Measurements from ENCODE around the gene NR1H2.

Gene NR1H2

DNA sequence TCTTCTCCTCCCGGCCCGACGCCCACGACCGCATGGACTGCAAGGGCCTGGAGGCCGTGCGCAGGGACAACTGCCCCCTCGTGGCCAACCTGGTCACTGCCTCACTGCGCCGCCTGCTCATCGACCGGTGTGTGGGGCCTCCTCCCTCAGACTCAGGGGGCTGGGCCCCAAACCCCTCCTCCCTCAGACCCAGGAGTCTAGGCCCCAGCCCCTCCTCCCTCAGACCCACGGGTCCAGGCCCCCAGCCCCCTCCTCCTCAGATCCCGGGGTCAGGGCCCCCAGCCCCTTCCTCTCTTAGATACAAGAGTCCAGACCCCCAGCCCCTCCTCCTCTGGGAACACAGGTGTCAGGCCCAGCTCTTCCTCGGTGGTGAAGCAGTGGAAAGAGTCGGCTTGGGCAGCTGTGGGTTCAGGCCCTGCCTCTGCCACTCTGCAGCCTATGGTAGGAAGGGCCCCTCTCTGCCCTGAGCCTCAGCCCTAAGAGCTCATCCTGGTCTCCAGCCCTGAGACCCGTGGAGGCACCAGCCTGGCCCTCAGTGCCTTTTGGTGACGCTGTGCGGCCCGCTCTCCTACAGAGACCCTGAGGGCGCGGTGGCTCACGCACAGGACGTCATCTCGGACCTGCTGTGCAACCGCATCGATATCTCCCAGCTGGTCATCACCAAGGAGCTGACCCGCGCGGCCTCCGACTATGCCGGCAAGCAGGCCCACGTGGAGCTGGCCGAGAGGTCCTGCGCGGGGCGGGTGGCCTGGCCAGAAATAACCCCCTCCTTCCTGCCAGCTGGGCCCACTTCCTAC lies 38.8 kb downstream of the NR1H2 start:
- TF ChIP-seq TAF1 (IDR thresholded peaks at IDR 0.05; ENCODE audit: borderline replicate concordance, low read depth, low read length) (no peak), POLR2AphosphoS5 (IDR thresholded peaks at IDR 0.05; ENCODE audit: low read depth, low read length) (no peak), POLR2A (IDR thresholded peaks at IDR 0.05; ENCODE audit: low read depth, low read length) (peak; percentile 48; the same call in 1 of the 2 replicates)
- DNase-seq (ENCODE audit: insufficient read length) (peak; percentile 93), FAIRE-seq (peak; percentile 95)

DNA sequence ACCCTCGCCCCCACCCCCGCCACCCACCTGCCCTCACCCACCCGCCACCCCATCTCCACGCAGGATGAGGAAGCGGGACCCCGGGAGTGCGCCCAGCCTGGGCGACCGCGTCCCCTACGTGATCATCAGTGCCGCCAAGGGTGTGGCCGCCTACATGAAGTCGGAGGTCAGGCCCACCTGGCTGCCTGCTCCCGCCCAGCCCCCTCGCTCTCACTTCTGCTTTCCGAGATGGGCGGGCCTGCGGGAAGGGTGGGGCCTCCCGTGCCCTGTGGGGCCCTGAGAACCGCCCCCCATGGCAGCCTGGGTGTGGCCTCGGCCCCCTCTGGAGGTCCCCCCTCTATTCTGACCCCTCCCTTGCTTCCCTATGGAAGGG lies 39.4 kb downstream of the NR1H2 start:
- peak; percentile 97 for DNase-seq (ENCODE audit: insufficient read length)
- FAIRE-seq = peak; percentile 98
- no peak for TF ChIP-seq TAF1 (IDR thresholded peaks at IDR 0.05; ENCODE audit: borderline replicate concordance, low read depth, low read length)
- no peak for TF ChIP-seq POLR2A (IDR thresholded peaks at IDR 0.05; ENCODE audit: low read depth, low read length)
- TF ChIP-seq POLR2AphosphoS5 (IDR thresholded peaks at IDR 0.05; ENCODE audit: low read depth, low read length) = no peak

DNA sequence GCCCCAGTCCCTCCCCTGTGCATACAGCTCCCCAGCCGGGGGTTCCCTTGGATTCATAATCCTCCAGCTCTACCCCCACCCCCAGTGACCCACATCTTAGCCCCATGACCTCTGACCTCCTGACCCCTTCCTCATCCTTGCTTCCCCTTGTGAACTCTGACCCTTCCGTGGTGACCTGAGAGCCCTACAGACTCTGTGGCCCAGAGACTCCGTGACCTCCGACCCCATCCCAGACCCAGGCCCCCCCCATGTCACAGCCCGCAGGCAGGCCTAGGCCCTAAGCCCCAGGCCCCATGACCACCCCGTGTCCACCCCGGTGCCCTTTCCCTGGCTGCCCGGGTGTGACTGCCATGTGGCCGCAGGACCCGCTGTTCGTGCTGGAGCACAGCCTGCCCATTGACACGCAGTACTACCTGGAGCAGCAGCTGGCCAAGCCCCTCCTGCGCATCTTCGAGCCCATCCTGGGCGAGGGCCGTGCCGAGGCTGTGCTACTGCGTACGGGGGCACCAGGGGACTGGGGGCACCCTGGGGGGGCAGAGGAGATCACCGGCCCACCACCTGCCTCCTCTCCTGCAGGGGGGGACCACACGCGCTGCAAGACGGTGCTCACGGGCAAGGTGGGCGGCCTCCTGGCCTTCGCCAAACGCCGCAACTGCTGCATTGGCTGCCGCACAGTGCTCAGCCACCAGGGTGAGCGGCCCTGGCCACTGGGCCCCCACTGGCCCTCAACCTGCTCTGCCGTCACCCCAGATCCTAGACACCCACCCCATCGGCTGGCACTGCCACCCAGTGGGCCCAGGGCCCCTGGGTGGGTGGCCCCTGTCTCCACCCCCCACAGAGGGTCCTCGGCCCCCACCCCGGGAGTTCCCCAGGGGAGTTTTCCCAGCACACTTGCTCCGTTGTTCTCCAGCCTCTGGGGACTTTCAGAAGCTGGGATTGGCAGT lies 40.0 kb downstream of the NR1H2 start:
- FAIRE-seq = no peak
- TF ChIP-seq POLR2A (IDR thresholded peaks at IDR 0.05; ENCODE audit: low read depth, low read length) = no peak
- TF ChIP-seq POLR2AphosphoS5 (IDR thresholded peaks at IDR 0.05; ENCODE audit: low read depth, low read length) = no peak
- TF ChIP-seq TAF1 (IDR thresholded peaks at IDR 0.05; ENCODE audit: borderline replicate concordance, low read depth, low read length) = no peak
- DNase-seq (ENCODE audit: insufficient read length) = no peak

GRCh38 chr19:50417111-50418081 lies 41.1 kb downstream of the NR1H2 start:
- FAIRE-seq = peak; percentile 14
- TF ChIP-seq TAF1 (IDR thresholded peaks at IDR 0.05; ENCODE audit: borderline replicate concordance, low read depth, low read length) (no peak), POLR2A (IDR thresholded peaks at IDR 0.05; ENCODE audit: low read depth, low read length) (no peak), POLR2AphosphoS5 (IDR thresholded peaks at IDR 0.05; ENCODE audit: low read depth, low read length) (no peak; the same call in 1 of the 2 replicates)
- DNase-seq (ENCODE audit: insufficient read length) = no peak

- DNase-seq (ENCODE audit: insufficient read length) = no peak
- FAIRE-seq = peak; percentile 70
- no peak for TF ChIP-seq POLR2AphosphoS5 (IDR thresholded peaks at IDR 0.05; ENCODE audit: low read depth, low read length)
- peak; percentile 89 for TF ChIP-seq POLR2A (IDR thresholded peaks at IDR 0.05; ENCODE audit: low read depth, low read length)
- peak; percentile 54; the same call in 1 of the 2 replicates for TF ChIP-seq TAF1 (IDR thresholded peaks at IDR 0.05; ENCODE audit: borderline replicate concordance, low read depth, low read length)
Observed at GRCh38 chr19:50418176-50419021, 42.1 kb downstream of the NR1H2 start, which contains the start of gene SPIB. TSS of gene SPIB (plus strand) at chr19:50418938. CDS start at chr19:50418963, 25 bp downstream.

- no peak for TF ChIP-seq POLR2AphosphoS5 (IDR thresholded peaks at IDR 0.05; ENCODE audit: low read depth, low read length)
- TF ChIP-seq TAF1 (IDR thresholded peaks at IDR 0.05; ENCODE audit: borderline replicate concordance, low read depth, low read length) = no peak
- no peak for TF ChIP-seq POLR2A (IDR thresholded peaks at IDR 0.05; ENCODE audit: low read depth, low read length)
- DNase-seq (ENCODE audit: insufficient read length) = no peak
- no peak for FAIRE-seq
Observed at GRCh38 chr19:50419022-50419579, 42.8 kb downstream of the NR1H2 start.

DNA sequence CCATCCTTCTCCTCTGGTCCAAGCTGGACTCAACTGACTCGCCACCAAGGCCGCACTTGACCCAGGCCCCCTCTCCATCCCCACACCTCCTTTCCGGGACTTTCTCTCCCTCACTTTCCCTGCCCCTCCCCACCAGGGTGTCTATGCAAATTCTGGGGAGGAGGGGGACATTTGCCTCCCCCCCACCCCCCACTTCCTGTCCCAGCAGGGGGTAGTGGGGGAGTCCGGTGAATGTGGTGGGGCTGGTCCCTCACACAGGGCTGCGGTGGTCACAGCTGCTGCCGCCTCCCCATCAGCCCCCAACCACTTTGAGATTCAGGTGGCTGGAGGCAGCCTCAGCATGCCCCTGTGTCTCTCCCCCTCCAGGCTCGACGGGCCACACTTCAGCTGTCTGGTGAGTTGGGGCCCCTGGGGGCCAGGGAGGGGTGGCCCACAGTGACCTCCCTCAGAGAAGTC lies 43.4 kb downstream of the NR1H2 start:
- peak; percentile 95 for FAIRE-seq
- DNase-seq (ENCODE audit: insufficient read length) = no peak
- TF ChIP-seq TAF1 (IDR thresholded peaks at IDR 0.05; ENCODE audit: borderline replicate concordance, low read depth, low read length) = no peak
- peak; percentile 38; the same call in 1 of the 2 replicates for TF ChIP-seq POLR2A (IDR thresholded peaks at IDR 0.05; ENCODE audit: low read depth, low read length)

GRCh38 chr19:50420127-50420526 lies 43.9 kb downstream of the NR1H2 start:
- DNase-seq (ENCODE audit: insufficient read length) (no peak), FAIRE-seq (peak; percentile 40)
- TF ChIP-seq TAF1 (IDR thresholded peaks at IDR 0.05; ENCODE audit: borderline replicate concordance, low read depth, low read length) (no peak), POLR2A (IDR thresholded peaks at IDR 0.05; ENCODE audit: low read depth, low read length) (no peak), POLR2AphosphoS5 (IDR thresholded peaks at IDR 0.05; ENCODE audit: low read depth, low read length) (no peak)

DNA sequence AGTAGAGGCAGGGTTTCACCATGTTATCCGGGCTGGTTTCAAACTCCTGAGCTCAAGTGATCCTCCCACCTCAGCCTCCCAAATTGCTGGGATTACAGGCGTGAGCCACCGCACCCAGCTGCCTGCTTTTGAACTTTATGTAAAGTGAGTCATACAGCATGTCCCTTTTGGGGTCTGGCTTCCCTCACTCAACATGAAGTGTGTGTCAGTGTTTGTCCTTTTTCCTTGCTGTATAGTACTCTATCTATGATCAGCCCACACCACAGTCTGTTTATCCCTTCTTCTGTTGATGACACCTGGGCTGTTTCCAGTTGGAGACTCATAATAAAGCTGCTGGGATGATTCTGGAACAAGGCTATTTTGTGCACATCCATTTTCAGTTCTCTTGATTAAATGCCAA lies 44.6 kb downstream of the NR1H2 start:
- no peak for DNase-seq (ENCODE audit: insufficient read length)
- no peak for TF ChIP-seq POLR2A (IDR thresholded peaks at IDR 0.05; ENCODE audit: low read depth, low read length)
- TF ChIP-seq POLR2AphosphoS5 (IDR thresholded peaks at IDR 0.05; ENCODE audit: low read depth, low read length) = no peak
- no peak for TF ChIP-seq TAF1 (IDR thresholded peaks at IDR 0.05; ENCODE audit: borderline replicate concordance, low read depth, low read length)

More for the DNA sequence above, 44.6 kb downstream of the NR1H2 start:
- FAIRE-seq = peak; percentile 21

Measured in GM12892 (cell line).